Neuronal stem cell (in vitro differentiated cells): ENCODE measurements around the gene UTP25. TPM values are rescaled to one million over a fixed set of nuclear protein-coding genes. Genes with fewer than 3 reads are reported as not detected.

Experiments
- DNase-seq: peaks from one replicate; pipeline ENCODE4 v3.0.0-alpha.2; 2013; ENCODE audit warnings: low spot score
- H2AFZ ChIP-seq: one replicate; pipeline ENCODE4 v1.6.1; 2013; ENCODE audit warnings: mild to moderate bottlenecking, low read length, inconsistent platforms
- H2AK5ac ChIP-seq: 2 replicates; pipeline ENCODE4 v1.6.1; 2013; ENCODE audit warnings: low read depth, mild to moderate bottlenecking, inconsistent platforms, low read length, moderate library complexity, mixed read lengths
- H2BK120ac ChIP-seq: 2 replicates; pipeline ENCODE4 v1.6.1; 2013; ENCODE audit warnings: low read depth, mild to moderate bottlenecking, inconsistent platforms, low read length, moderate library complexity, mixed read lengths
- H2BK12ac ChIP-seq: one replicate; pipeline ENCODE4 v1.6.1; 2013; ENCODE audit warnings: low read length, inconsistent platforms
- H2BK15ac ChIP-seq: 2 replicates; pipeline ENCODE4 v1.6.1; 2013; ENCODE audit warnings: mild to moderate bottlenecking, low read length, inconsistent platforms, mixed read lengths
- H2BK5ac ChIP-seq: one replicate; pipeline ENCODE4 v1.6.1; 2013; ENCODE audit warnings: inconsistent platforms, mild to moderate bottlenecking, low read length, moderate library complexity
- H3K14ac ChIP-seq: one replicate; pipeline ENCODE4 v1.6.1; 2013; ENCODE audit warnings: low read length, inconsistent platforms
- H3K18ac ChIP-seq: 2 replicates; pipeline ENCODE4 v1.6.1; 2013; ENCODE audit warnings: low read length, inconsistent platforms
- H3K23ac ChIP-seq: 2 replicates; pipeline ENCODE4 v1.6.1; 2013; ENCODE audit warnings: low read depth, mild to moderate bottlenecking, mixed read lengths, low read length, inconsistent platforms; ENCODE audit not compliant: poor library complexity
- H3K27ac ChIP-seq: replicated peaks from 3 replicates; pipeline ENCODE4 v1.5.1; 2013; ENCODE audit warnings: low read length, inconsistent platforms
- H3K27me3 ChIP-seq, 3 experiments: 2 replicates each; pipeline ENCODE4 v1.6.1; 2013; ENCODE audit warnings: low read length in 3 of 3, mild to moderate bottlenecking in 2 of 3, inconsistent platforms in 1 of 3, low read depth in 1 of 3, mixed read lengths in 1 of 3, moderate library complexity in 1 of 3; ENCODE audit not compliant: control insufficient read depth in 3 of 3, insufficient read depth in 3 of 3
- H3K36me3 ChIP-seq, 2 donors: replicated peaks in 1 of 2; 2 replicates each; pipeline ENCODE4 v1.6.1; 2013; ENCODE audit warnings: low read length in 2 of 2; ENCODE audit not compliant: control insufficient read depth in 2 of 2, insufficient read depth in 2 of 2
- H3K4ac ChIP-seq: 2 replicates; pipeline ENCODE4 v1.6.1; 2013; ENCODE audit warnings: inconsistent platforms, mild to moderate bottlenecking, low read length, moderate library complexity
- H3K4me1 ChIP-seq, 2 donors: 1 replicate in 1 of 2; 2 replicates in 1 of 2; pipeline ENCODE4 v1.6.1; 2013; ENCODE audit warnings: low read length in 2 of 2, low read depth in 1 of 2; ENCODE audit not compliant: control insufficient read depth in 2 of 2, insufficient read depth in 1 of 2
- H3K4me2 ChIP-seq: one replicate; pipeline ENCODE4 v1.6.1; 2013; ENCODE audit warnings: mild to moderate bottlenecking, low read length, inconsistent platforms; ENCODE audit not compliant: insufficient read depth, poor library complexity, severe bottlenecking
- H3K4me3 ChIP-seq, 2 donors: 2 replicates each; pipeline ENCODE4 v1.5.1; 2013; ENCODE audit warnings: low read length in 2 of 2, mild to moderate bottlenecking in 2 of 2, inconsistent platforms in 1 of 2, moderate library complexity in 1 of 2
- H3K79me1 ChIP-seq: one replicate; pipeline ENCODE4 v1.6.1; 2013; ENCODE audit warnings: low read depth, mild to moderate bottlenecking, inconsistent platforms, low read length, moderate library complexity
- H3K9ac ChIP-seq: one replicate; pipeline ENCODE4 v1.6.1; 2013; ENCODE audit warnings: mild to moderate bottlenecking, low read depth, low read length, inconsistent platforms; ENCODE audit not compliant: poor library complexity
- H3K9me3 ChIP-seq, 2 donors: replicated peaks in 1 of 2; 2 replicates each; pipeline versions ENCODE3 to v1.6.1; 2013; ENCODE audit warnings: low read length in 2 of 2, mild to moderate bottlenecking in 2 of 2, inconsistent platforms in 1 of 2, low read depth in 1 of 2, mixed read lengths in 1 of 2, moderate library complexity in 1 of 2; ENCODE audit not compliant: control insufficient read depth in 2 of 2, insufficient read depth in 1 of 2
- H4K8ac ChIP-seq: one replicate; pipeline ENCODE4 v1.6.1; 2013; ENCODE audit warnings: low read depth, mild to moderate bottlenecking, inconsistent platforms, low read length, moderate library complexity
- H4K91ac ChIP-seq: one replicate; pipeline ENCODE4 v1.6.1; 2013; ENCODE audit warnings: low read length, low read depth, mild to moderate bottlenecking, inconsistent platforms; ENCODE audit not compliant: poor library complexity
- WGBS, 2 donors: extraction: QIAGEN DNeasy Blood & Tissue Kit; methylation state at CpG; one replicate each; pipeline ENCODE4 v1.1.7; 2013; ENCODE audit warnings: missing lambda C conversion rate in 2 of 2, mixed read lengths in 1 of 2; ENCODE audit not compliant: insufficient read length in 2 of 2, insufficient replicate concordance in 1 of 2; ENCODE audit errors: extremely low coverage in 2 of 2; 5-methylcytosine and 5-hydroxymethylcytosine counted together
- polyA plus RNA-seq, 2 experiments: library from polyadenylated mRNA; stranded (reverse); fragments of 200-250 nt; gene quantifications; one replicate each; pipeline ENCODE4 v1.2.3, GENCODE V29; 2013

UTP25 gene
- polyA plus RNA-seq (2013, experiment 1 of 2) = 2.7 TPM
- 2.8 TPM for polyA plus RNA-seq (2013, experiment 2 of 2)

DNA sequence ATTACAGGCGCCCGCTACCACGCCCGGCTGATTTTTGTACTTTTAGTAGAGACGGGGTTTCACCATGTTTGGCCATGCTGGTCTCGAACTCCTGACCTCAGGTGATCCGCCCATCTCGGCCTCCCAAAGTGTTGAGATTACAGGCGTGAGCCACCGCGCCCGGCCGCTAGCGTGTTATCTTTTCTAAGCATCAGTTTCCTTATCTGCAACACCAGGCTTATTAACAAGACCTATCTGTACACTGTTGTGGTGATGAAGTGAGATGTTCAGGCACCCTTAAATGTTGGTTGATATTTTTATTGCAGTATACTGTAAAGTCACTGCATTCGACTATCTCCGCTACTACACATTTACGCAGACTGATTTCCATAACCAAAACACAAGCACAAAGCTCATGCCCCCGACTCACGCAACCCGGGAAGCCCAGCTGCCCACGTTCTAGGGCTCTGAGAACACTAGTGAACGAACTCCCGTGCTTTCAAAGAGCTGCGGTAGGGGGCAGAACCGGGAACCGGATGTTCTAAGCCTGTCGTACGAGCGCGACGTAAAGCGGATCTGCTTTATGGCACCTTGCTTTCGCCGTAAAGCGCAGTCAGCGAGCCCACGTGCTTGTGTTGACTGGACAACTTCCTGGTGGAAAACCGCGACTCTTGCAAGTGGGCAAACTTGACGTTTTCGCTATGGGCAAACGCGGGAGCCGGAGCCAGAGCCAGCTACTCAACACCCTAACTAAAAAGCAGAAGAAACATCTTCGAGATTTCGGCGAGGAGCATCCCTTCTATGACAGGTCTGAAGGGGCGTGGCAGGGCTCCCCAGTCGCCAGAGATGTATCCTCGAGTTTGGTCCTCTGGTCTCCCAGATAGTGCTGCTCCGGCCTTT lies at the start of gene UTP25:
TSS of gene UTP25 (plus strand) at position 589 of the 879 bp plus-strand sequence. CDS start at position 681, 92 bp downstream.
- Histone ChIP-seq H3K36me3 (peaks cover 2 to 30% of the 10 kb centered on the region in 2 donors), H3K9me3 (no peaks in the 10 kb centered on the region), H3K4me2 (peak within 1 kb of the TSS; percentile 88), H3K79me1 (no peaks in the 10 kb centered on the region), H3K27me3 (no peaks in the 10 kb centered on the region), H2BK5ac (no peak within 1 kb of the TSS), H3K4ac (no peak within 1 kb of the TSS), H4K8ac (no peak within 1 kb of the TSS), H2BK15ac (no peak within 1 kb of the TSS), H2AFZ (peak within 1 kb of the TSS; percentile 90), H4K91ac (no peak within 1 kb of the TSS), H3K9ac (no peak within 1 kb of the TSS), H3K23ac (no peak within 1 kb of the TSS), H3K14ac (no peak within 1 kb of the TSS), H3K27ac (no peak within 1 kb of the TSS), H3K4me1 (peaks cover 0 to 5% of the 10 kb centered on the region in 2 donors), H2BK120ac (no peak within 1 kb of the TSS), H2BK12ac (no peak within 1 kb of the TSS), H3K18ac (no peak within 1 kb of the TSS), H3K4me3 (peak within 1 kb of the TSS; percentile 76 to 88), H2AK5ac (no peak within 1 kb of the TSS)
- no CpG with 5 or more reads among the region's 51 CpGs for WGBS, 2 donors
- DNase-seq = peak; percentile 87

DNA sequence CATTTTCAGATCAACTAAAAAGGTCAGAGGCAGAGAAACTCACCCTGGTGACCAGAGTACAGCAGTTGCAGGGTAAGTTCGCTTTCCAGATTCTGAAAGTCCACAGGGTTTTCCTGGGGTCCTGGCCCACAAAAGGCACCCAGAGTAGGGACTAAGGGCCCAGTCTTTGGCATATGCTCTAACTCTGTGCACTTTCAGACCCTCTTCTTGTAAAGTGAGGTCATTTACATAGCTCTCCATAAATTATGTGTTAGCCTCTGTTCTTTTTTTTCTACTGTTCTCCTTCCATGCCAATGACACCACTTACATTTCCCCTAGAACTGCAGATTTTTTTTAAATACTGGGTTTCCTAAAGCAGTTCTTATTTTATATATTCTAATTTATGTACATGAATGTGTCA lies 49.7 kb upstream of the UTP25 start:
- WGBS, 2 donors = no CpG with 5 or more reads among the region's 1 CpG
- Histone ChIP-seq H4K91ac (no peak overlapping the region), H3K18ac (no peak overlapping the region)

GRCh38 chr1:209780268-209780667 lies 47.5 kb upstream of the UTP25 start:
- peaks cover 4 to 6% of the 10 kb centered on the region in 2 donors for H3K4me1 ChIP-seq
- no CpG with 5 or more reads among the region's 4 CpGs for WGBS, 2 donors
- H3K36me3 ChIP-seq = peaks cover 3 to 7% of the 10 kb centered on the region in 2 donors

More for the DNA sequence above, 49.7 kb upstream of the UTP25 start:
- Histone ChIP-seq H2AFZ (no peak overlapping the region), H3K4me3 (no peak overlapping the region), H3K9ac (no peak overlapping the region), H3K36me3 (peaks cover 3 to 7% of the 10 kb centered on the region in 2 donors), H4K8ac (no peak overlapping the region), H3K4me2 (no peak overlapping the region), H3K4ac (no peak overlapping the region), H3K27ac (no peak overlapping the region), H3K14ac (no peak overlapping the region), H3K79me1 (peaks cover 3% of the 10 kb centered on the region), H3K9me3 (no peaks in the 10 kb centered on the region), H3K4me1 (no peaks in the 10 kb centered on the region), H2BK5ac (no peak overlapping the region), H2BK12ac (no peak overlapping the region), H2BK15ac (no peak overlapping the region), H3K27me3 (no peaks in the 10 kb centered on the region), H2AK5ac (no peak overlapping the region), H3K23ac (no peak overlapping the region), H2BK120ac (no peak overlapping the region)
- DNase-seq = no peak

GRCh38 chr1:209783386-209783785 lies 44.4 kb upstream of the UTP25 start:
- Histone ChIP-seq H2BK12ac (no peak overlapping the region), H3K4me1 (peaks cover 4 to 6% of the 10 kb centered on the region in 2 donors), H3K18ac (no peak overlapping the region), H3K27me3 (peaks cover 0 to 22% (median 14%) of the 10 kb centered on the region in 3 experiments), H2BK120ac (no peak overlapping the region), H2BK5ac (no peak overlapping the region), H4K8ac (no peak overlapping the region), H3K9me3 (peaks cover 0 to 7% of the 10 kb centered on the region in 2 donors), H2AK5ac (peak overlapping the region; percentile 9), H2AFZ (peak overlapping the region; percentile 88), H4K91ac (no peak overlapping the region), H3K4me2 (no peak overlapping the region), H2BK15ac (no peak overlapping the region), H3K79me1 (peaks cover 5% of the 10 kb centered on the region), H3K4me3 (peak overlapping the region in 1 of 2 donors; percentile 69), H3K14ac (no peak overlapping the region), H3K27ac (no peak overlapping the region), H3K9ac (no peak overlapping the region), H3K36me3 (peaks cover 3 to 7% of the 10 kb centered on the region in 2 donors), H3K4ac (no peak overlapping the region), H3K23ac (no peak overlapping the region)
- WGBS, 2 donors = no CpG with 5 or more reads among the region's 6 CpGs
- DNase-seq = no peak

More at GRCh38 chr1:209780268-209780667, 47.5 kb upstream of the UTP25 start:
- Histone ChIP-seq H2AK5ac (no peak overlapping the region), H2AFZ (no peak overlapping the region), H3K79me1 (peaks cover 5% of the 10 kb centered on the region), H4K8ac (no peak overlapping the region), H2BK12ac (no peak overlapping the region), H3K14ac (no peak overlapping the region), H3K4ac (no peak overlapping the region), H3K27ac (no peak overlapping the region), H3K23ac (no peak overlapping the region), H3K4me2 (no peak overlapping the region), H4K91ac (no peak overlapping the region), H2BK15ac (no peak overlapping the region), H3K4me3 (no peak overlapping the region), H2BK120ac (no peak overlapping the region), H3K18ac (no peak overlapping the region), H3K9ac (no peak overlapping the region), H2BK5ac (no peak overlapping the region), H3K9me3 (peaks cover 0 to 1% of the 10 kb centered on the region in 2 donors), H3K27me3 (no peaks in the 10 kb centered on the region)
- no peak for DNase-seq
